ENCODE measurements around the gene LIFR. TPM values are rescaled to one million over a fixed set of nuclear protein-coding genes. Genes with fewer than 3 reads are reported as not detected.

Gene LIFR, protein sequence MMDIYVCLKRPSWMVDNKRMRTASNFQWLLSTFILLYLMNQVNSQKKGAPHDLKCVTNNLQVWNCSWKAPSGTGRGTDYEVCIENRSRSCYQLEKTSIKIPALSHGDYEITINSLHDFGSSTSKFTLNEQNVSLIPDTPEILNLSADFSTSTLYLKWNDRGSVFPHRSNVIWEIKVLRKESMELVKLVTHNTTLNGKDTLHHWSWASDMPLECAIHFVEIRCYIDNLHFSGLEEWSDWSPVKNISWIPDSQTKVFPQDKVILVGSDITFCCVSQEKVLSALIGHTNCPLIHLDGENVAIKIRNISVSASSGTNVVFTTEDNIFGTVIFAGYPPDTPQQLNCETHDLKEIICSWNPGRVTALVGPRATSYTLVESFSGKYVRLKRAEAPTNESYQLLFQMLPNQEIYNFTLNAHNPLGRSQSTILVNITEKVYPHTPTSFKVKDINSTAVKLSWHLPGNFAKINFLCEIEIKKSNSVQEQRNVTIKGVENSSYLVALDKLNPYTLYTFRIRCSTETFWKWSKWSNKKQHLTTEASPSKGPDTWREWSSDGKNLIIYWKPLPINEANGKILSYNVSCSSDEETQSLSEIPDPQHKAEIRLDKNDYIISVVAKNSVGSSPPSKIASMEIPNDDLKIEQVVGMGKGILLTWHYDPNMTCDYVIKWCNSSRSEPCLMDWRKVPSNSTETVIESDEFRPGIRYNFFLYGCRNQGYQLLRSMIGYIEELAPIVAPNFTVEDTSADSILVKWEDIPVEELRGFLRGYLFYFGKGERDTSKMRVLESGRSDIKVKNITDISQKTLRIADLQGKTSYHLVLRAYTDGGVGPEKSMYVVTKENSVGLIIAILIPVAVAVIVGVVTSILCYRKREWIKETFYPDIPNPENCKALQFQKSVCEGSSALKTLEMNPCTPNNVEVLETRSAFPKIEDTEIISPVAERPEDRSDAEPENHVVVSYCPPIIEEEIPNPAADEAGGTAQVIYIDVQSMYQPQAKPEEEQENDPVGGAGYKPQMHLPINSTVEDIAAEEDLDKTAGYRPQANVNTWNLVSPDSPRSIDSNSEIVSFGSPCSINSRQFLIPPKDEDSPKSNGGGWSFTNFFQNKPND
- 4.4 to 6.5 TPM (median 6.2 TPM) in 5 replicates for total RNA-seq (2022; extraction: Qiagen RNA extraction)

GRCh38 chr5:38556599-38557307 is at the start of gene LIFR:
LIFR (minus strand) TSS chr5:38556646; CDS start chr5:38530647, 25,999 bp downstream.

